Activated gamma-delta T cell (primary cell): ENCODE data around the gene CELSR1.

Experiments
- DNase-seq: peaks from one replicate; lab custom pipeline; 2025; lab: John Stamatoyannopoulos, UW

The CELSR1 gene

DNA sequence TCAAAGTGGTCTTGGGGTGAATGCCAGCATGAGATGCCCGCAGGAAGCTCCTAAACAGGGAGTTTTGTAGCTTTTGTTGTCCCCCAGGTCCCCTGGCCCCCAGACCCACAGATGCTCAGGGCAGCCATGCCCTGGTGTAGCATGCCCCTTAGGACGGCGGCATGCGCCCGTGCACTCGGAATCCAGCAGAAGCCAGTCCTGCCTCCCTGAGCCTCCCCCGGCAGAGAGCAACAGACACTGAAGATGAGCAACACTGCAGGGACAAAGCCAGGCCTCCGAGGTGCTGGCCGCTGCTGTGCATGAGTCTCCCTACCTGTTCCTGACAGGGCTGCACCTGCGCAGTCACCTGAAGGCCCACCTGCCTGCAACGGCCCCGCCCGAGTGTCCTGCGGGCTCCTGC, 142.8 kb downstream of the CELSR1 start:
- DNase-seq: no peak

DNA sequence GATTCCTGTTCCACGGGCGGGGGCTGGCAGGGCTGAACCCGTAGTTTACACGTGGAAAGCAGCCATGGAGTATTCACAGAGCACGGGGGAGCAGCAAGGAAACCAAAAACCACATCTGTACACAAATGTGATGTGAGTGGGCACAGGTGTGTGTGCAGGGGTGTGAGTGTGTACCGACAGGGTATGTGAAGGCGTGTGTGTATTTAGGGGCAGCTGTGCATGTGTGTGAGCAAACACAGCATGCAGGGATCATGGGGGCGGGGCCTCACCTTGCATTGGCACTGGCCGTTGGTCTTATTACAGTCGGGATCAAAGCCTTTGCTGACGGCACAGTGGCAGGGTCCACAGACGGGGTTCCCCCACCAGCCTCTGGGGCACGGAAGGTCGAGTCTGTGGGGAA, 143.5 kb downstream of the CELSR1 start:
- no peak for DNase-seq

- DNase-seq: no peak
Measured at GRCh38 chr22:46392137-46392844, 145.1 kb downstream of the CELSR1 start.

GRCh38 chr22:46391486-46392136, 145.8 kb downstream of the CELSR1 start:
- DNase-seq: no peak

GRCh38 chr22:46390652-46391301, 146.6 kb downstream of the CELSR1 start:
- no peak for DNase-seq

GRCh38 chr22:46390105-46390651, 147.2 kb downstream of the CELSR1 start:
- no peak for DNase-seq

- DNase-seq: no peak
Measured at GRCh38 chr22:46389081-46389480, 148.3 kb downstream of the CELSR1 start.

- no peak for DNase-seq
Measured at GRCh38 chr22:46388647-46389046, 148.8 kb downstream of the CELSR1 start.

DNA sequence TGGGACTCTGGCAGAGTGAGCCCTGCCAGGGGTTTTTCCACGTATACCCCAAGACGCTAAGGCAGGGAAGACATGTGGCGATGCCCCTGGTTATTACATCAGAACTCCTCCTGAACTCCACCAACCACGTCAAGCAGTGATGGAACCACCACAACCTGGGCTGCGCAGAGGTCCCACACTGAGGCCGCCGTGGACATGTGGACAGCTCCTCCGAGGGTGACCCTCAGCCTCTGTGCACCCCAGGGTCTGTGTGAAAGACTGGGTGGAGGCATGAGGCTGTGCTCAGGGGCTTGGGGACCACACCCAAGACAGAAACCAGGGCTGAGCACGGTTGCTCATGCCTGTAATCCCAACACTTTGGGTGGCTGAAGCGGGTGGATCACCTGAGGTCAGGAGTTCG, 149.7 kb downstream of the CELSR1 start:
- no peak for DNase-seq

GRCh38 chr22:46386312-46386711, 151.1 kb downstream of the CELSR1 start:
- no peak for DNase-seq

- no peak for DNase-seq
Measured at GRCh38 chr22:46382524-46382923, 154.9 kb downstream of the CELSR1 start.

- DNase-seq: no peak
Measured at GRCh38 chr22:46381731-46382130, 155.7 kb downstream of the CELSR1 start.

DNA sequence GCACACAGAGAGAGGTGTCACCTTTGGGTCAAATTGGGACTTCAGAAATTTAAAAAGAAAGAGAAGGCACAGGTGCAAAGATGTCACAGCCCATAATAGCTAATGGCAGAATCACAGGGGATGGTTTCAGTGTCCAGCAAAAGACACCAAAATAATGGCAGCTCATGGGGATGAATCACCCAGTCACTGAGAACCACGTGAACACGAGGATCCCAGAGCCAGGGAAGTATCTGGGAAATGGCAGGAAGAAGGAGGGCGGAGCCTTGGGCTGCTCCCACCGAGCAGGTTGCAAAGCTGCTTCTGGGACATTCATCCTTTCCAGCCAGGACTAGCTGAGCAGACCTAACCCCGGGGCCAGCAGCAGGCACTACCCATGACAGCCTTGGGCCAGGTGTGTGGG, 156.3 kb downstream of the CELSR1 start:
- no peak for DNase-seq

DNA sequence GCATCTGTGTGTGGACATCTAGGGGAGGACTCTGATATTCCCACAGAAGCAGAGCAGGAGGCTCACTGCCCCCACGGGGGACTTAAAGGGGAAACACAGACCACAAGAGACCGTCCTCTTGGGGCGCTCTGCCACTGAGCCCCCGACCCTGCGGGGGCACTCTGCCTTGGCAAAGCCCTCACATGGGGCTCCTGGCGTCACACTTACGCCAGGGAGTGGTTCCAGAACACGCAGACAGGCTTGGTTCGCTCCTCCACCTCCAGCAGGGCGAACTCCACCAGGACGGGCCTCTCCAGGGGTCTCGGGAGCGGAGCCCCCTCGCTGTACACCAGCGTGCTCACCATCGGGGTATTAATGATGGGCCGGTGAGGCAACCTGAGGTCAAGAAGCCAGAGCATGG, 156.8 kb downstream of the CELSR1 start:
- DNase-seq: no peak

DNA sequence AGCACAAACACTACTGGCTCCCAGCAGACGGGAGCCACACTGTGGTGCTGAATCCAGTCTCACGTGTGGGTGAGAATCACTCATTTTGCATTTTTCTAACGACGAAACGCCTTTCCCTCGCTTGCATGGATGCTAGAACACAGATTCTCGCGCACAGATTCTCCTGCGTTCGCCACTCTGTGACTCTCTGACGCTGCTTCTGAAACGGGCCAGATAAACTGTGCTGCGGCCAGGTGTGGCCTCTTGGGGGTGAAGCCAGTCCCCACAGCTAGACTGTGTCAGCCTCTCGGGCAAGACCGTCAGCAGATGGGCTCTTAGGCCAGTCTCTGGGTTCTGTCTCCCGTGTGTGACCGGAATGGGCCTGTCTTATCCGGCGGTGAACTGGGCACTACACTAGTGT, 157.4 kb downstream of the CELSR1 start:
- DNase-seq: no peak

- DNase-seq: no peak
Measured at GRCh38 chr22:46379066-46379930, 158.1 kb downstream of the CELSR1 start.

DNA sequence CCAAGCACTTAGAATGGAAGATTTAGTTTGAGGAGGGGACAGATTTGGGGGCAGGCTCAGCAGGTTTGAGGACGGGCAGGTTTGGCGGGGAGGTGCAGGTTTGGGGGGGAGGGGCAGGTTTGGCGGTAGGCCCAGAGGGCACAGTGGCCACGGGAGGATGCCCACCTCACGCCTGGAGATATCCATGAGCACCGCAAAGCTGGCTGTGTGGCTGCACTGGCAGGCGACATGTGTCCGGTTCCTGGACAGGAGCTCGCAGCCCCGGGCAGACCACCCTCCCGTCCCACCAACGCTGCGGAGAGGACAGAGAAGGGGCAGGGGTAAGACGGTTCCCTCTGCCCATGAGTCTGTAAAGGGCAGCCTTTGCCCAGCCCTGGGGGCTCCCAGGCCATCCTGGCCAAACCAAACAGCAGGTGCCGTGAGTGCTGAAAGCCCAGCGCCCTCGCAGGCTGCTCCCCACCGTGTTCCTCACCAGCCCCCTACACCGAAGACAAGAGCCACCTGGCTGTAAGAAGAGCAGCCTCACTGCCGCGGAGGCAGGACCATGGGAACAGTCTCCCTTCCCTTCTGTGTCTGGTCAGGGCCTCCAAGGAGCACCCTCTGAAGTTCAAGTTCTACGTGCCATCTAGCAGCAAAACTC, 158.9 kb downstream of the CELSR1 start:
- no peak for DNase-seq

DNA sequence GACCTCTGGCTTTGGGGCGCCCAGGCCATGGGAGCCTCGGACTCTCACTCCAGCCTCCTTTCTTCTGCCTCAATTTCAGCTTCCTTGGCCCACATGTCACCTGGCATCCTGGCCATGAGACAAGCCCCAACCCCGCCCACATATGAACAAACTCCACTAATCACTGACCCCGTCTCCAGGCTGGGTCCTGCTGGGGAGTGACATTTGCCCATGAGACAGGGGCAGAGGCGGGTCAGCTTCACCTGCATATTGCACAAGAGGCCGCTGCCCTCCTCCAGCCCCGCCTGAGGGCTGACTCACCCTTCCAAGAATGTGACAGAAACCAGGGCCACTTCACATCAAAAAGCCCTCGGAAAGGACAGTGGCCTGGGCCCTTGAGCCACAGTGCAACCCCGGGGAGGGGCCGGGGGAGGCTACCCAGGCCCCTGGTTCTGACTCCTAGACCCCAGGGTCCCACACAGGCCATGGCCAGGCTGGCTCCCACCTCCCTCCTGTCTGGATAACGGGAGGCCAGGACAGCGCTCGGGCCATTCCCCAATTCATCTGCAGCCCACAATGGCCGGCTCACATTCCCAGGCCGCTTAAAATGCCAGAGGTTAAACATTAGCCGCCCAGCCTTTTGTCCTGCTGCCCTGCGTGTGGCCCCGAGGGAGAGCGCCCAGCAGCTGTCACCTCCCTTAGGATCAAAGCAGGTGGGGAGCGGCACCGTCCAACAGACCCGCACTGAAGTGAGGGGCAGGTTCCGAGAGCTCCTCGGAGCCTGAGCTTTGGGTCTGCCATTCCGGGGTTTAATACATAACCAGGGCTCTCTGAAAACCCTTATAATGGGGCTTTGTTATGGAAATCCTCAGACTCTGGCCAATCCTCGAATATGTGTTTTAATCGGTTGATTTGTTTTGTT, 159.6 kb downstream of the CELSR1 start:
- DNase-seq: no peak

- no peak for DNase-seq
Measured at GRCh38 chr22:46376908-46377524, 160.4 kb downstream of the CELSR1 start.

DNA sequence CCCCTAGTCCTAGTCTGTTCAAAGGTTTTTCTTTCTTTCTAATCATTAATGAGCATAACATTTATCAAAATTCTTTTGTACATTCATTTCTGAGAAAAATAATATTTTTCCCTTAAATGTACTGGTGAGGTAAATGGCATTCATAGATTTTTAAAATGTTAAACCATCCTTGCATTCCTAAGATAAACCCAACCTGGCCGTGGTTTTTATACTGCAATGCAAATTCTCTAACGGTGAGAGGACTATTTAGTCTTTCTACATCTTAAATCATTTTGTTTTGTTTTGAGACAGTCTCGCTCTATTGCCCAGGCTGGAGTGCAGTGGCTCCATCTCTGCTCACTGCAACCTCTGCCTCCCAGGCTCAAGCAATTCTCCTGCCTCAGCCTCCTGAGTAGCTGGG, 161.3 kb downstream of the CELSR1 start:
- DNase-seq: no peak
